Inflammatory macrophage (primary cell): ENCODE results near the gene DNMT1.

Experiments
- DNase-seq, 2 donors: peaks; one replicate each; pipeline ENCODE4 v3.0.0-alpha.2; 2020 to 2022

Gene DNMT1

GRCh38 chr19:10112895-10113591 lies 81.7 kb downstream of the DNMT1 start:
- peak; percentile 26 to 42 for DNase-seq

- DNase-seq = peak; percentile 88 to 96
Measured at GRCh38 chr19:10112037-10112761, 82.6 kb downstream of the DNMT1 start.

DNA sequence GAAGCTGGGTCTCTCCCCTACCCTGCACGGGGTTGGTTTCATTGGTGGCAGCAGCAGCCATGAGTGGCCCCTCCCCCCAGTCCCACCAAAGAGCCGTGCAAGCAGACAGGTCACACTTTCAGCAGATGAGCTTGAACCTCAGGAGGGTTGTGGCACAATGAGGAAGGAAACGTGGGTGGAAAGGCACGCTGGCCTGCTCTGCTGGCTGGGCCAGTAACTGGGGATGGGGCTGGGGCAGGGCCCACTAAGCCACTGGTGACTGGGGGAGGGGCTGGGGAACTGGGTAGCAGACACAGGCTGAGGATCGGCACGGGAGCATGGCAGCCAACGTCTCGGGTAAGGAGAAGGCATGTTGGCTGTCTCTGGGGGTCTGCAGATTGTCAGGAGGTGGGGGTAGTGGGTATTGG lies 83.3 kb downstream of the DNMT1 start, which contains the start of gene P2RY11:
P2RY11 (plus strand) TSS at position 289 of the 407 bp plus-strand sequence; CDS start at position 318, 29 bp downstream.
- DNase-seq = peak; percentile 89 to 94

GRCh38 chr19:10110972-10111317 lies 83.8 kb downstream of the DNMT1 start:
- DNase-seq = no peak

- DNase-seq = no peak
Measured at GRCh38 chr19:10110076-10110971, 84.4 kb downstream of the DNMT1 start.

DNA sequence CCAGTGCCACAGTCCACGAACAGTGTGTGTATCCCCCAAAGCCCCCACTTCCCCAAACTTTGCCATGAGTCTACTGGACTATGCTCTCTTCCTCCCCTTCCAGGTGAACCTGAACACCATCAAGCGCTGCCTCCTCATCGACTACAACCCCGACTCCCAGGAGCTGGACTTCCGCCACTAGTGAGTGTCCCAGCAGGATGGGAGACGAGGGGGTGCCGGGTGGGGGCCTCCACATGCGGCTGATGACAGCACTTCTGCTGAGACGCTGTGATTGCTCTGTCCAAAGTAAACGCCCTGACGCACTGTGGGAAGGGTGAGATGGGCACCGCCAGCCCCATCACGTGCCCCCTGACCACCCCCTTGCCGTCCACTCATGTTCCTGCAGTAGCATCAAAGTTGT lies 85.2 kb downstream of the DNMT1 start:
- DNase-seq = no peak

DNA sequence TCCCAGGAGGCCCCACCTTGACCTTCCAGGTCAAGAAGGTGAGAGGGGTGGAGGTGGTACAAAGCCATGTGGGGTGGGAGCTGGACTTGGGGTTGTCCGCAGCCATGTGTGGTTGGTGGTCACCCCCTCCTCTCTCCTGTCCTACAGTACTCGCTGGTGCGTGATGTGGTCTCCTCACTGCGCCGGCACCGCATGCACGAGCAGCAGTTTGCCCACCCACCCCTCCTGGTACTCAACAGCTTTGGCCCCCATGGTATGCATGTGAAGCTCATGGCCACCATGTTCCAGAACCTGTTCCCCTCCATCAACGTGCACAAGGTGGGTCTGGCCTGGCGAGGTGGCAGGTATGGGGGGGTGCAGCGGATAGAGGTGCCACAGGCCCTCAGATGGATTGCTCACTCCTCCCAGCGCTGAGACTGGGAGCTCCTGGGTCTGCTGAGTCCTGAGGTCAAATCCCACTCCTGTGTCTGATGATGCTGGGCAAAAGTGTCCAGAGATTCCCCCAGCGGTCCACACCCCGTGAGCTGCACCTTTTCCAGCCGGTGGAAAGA lies 86.9 kb downstream of the DNMT1 start:
- no peak for DNase-seq

- no peak for DNase-seq
Measured at GRCh38 chr19:10107254-10107653, 87.5 kb downstream of the DNMT1 start.

DNA sequence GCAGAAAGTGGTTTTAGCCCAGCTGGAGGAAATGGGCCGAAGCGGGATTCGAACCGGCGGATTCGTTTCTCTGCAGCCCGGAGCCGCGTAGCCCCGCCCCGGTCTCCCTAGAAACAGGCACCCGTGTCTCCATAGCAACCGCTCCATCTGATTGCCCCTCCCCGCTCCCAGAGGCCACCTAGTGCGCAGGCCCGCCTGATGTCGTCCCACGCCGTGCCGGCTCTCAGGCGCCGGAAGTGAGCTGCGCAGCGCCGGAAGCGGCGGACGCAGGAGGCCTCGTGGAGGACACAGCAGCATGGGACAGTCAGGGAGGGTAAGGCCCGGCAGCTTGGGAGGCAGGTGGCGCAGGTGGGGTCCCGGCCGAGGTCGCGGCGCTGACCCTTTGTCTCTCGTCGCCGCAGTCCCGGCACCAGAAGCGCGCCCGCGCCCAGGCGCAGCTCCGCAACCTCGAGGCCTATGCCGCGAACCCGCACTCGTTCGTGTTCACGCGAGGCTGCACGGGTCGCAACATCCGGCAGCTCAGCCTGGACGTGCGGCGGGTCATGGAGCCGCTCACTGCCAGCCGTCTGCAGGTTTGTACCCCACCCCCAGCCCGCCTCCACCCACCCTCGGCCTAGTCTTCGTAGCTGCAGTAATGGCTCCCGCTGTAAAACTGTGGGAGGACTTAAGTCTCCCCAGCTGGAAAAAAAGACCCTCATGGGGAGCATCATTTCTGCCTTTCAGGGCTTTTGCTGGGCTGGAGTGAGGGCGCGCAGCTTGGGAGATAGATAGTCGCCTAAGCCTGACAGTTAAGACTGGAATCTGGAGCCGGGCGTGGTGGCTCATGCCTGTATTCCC lies 88.4 kb downstream of the DNMT1 start, which contains the start of gene PPAN:
PPAN (plus strand) TSS at position 263 of the 837 bp plus-strand sequence; CDS start at position 296, 33 bp downstream.
- peak; percentile 99 to 100 for DNase-seq

- peak; percentile 55 to 71 for DNase-seq
Measured at GRCh38 chr19:10105509-10106099, 89.1 kb downstream of the DNMT1 start.

DNA sequence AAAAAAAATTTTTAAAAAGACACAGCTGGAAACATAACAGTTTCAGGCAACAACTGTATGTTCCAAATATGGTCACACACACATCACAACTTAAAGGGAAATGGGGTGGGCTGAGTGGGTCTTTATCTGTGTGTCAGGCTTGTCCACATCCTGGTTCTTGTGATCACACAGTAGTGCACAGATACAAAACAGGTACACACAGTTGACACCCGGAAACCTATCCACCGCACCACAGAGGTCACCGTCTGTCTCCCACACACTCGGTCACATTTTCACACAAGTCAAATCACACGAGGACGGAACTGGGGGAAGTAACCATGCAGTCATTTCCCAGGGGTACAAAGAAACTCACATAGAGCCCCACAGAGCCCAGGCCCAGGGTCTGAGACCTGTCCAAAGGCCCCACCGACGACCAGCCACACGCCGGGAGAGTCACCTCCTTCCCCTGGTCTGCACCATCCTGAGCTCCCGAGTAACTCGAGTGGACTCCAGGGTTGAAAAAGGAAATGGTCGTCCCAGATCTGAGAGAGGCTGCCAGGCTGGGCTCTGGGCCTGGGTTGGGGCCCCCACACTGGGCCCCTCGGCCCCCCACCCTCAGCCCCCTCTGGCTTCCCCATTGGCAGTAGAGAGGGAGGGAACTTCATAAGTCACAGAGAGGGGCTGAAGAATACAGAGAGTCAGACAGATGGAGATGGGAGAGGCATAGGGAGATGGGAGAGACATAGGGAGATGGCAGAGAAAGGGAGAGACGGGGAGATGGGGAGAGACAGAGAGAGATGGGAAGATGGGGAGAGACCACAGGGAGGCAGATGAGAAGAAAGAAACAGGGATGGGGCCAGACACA lies 89.9 kb downstream of the DNMT1 start:
- peak; percentile 55 to 74 for DNase-seq

DNA sequence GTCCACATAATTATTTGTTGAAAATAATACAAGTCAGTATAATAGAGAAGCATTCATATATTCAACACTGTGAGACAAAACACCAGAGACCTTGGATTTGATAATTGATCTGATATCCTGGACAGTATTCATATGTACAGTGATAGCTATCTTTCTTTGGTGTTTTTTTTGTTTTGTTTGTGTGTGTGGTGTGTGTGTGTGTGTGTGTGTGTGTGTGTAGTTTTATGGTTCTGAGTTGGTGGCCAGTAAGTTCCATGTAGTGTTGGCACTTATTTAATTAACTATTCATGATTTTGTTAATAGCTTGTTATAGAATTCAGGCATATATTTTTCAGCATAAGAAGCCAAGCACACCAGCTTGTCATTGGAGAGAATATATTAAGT lies 90.6 kb downstream of the DNMT1 start:
- DNase-seq = no peak

DNA sequence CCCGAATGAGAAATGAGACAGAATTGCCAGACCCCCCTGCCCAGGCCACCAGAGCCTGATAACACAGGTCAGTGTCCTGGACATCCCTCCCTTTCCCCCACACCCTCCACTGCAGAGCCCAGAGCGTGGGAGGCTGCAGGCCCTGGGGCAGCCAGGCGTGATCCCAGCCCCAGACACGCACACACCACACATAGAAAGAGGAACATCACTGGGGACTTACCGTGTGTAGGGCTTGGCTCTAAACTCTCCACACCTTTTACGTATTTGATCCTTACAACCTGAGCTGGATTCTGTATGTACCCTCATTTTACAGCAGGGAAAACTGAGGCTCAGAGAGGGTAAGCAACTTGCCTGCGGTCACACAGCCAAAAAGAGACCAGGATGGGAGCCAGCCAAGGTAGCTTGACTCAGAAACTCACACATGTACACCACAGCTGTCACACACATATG lies 91.9 kb downstream of the DNMT1 start:
- peak; percentile 44 to 75 for DNase-seq

DNA sequence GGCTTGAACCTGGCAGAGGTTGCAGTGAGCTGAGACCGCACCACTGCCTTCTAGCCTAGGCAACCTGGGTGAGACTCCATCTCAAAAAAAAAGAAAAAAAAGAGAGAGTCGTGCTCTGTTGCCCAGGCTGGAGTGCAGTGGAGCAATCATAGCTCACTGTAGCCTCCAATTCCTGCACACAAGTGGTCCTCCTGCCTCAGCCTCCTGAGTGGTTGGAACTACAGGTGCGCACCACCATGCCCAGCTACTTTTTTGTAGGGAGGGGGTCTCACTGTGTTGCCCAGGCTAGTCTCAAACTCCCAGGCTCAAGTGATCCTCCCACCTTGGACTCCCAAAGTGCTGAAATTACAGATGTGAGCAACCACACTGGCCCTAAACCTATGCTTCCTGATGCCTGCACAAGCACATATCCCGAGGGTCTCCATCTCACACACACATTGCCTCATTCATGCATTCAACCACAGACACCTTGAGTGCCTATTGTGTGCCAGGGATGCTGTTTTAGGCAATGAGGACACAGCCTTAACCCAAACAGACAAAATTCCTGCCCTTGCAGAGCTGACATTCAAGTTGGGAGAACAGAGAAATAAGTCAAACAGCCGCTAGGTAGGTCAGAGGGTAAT lies 94.5 kb downstream of the DNMT1 start:
- no peak for DNase-seq

DNA sequence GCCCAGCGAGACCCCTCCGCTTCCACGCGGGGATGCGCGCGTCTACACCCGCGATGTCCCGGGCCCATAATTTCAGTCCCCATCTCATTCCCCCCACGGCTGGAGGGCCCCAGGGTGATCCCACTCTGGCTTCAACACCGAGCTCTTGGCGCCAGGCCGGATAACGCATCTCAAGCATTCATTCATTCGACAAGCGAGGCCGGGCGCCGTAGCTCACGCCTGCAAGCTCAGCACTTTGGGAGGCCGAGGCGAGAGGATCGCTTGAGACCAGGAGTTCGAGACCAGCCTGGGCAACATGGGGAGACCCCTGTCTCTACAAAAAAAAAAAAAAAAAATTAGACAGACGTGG lies 98.2 kb downstream of the DNMT1 start:
- DNase-seq = no peak

DNA sequence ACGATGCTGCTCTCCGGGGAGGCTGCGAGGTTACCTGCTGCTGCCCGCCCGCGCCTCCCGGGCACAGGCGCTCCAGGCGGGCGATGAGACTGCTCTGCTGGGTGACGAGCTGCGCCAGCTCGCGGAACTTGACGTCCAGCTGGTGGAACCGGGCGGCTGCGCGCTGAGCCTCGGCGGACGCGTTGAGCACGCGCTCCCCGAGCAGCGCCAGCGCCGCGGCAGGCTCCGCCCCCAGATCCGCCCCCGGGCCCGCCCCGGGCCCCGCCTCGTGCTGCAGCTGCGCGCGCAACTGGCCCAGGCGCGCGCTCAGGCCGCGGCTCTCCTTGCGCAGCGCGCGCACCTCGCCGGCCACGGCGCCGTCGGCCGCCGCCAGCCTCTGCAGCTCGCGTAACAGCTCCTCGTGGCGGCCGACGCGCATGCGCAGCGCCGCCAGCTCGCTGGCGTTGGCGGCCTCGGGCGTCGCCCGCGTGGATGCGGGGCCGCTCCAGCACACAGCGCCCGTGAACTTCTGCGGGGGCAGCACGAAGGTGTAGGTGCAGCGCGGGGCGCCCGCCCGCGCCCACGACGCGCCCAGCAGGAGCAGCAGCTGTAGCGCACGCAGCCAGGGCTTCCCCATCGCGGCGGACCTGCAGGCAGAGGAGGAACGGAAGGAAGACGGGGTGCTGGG lies 98.7 kb downstream of the DNMT1 start:
- peak; percentile 93 to 98 for DNase-seq

DNA sequence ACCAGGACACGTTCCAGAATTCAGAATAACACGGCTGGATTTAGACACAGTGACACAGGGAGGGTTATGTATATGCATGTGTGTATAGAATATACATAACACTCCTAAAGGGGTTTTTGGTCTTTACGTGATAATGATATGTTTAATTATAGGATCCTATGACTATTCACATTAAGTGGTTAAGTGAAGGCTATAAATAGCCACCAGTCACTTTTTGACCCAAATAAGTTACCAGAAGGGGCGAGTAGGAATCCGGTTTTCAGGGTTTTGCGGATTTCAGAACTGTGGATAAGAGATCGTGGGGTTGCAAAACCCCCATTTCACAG lies 99.2 kb downstream of the DNMT1 start:
- no peak for DNase-seq

DNA sequence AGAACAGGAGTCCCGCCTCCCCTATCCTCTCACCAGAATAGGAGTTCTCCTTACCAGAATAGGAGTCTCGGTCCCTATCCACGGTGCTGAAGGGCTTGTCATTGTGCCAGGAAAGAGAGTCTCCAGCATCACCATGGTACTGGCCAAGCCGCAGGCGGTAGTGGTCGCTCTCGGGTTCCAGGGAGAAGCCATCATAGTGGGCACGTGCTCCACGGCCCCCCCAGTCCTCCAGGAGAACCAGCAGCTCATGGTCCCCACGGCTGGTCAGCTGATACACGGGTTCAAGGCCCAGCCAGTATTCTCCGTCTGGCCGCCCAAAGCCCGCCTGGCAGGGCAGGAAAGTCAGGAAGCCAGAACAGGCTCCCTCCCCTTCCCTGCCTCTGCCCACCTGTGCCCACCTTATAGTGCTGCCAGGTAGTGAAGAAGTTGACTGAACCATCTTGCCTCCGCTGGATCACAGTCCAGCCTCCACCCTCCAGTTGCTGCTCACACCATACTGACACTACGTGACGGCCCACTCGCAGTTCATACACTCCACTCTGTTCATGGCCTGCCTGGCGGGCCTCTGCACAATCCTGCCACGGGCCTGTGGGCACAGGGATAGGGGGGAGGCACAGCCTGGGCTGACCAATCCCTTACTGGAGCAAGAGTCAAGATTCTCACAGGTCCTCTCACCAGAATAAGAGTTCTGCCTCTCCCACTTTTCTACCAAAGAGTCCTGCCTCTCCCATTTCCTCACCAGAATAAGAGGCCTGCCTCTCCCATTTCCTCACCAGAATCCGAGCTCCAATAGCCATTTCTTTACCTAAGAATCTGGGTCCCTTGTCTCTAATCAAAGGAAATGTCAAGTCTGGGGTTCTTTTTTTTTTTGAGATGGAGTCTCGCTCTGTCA lies 101.2 kb downstream of the DNMT1 start:
- DNase-seq = no peak
